H1 (cell line): Measurements from ENCODE around the gene ABHD15. TPM values are rescaled to one million over a fixed set of nuclear protein-coding genes. Genes with fewer than 3 reads are reported as not detected.

Experiments used
- CTCF ChIA-PET: fragments of 300-600 bp; sonication (Branson Sonifier 250); formaldehyde crosslinking; loops from one replicate; lab custom pipeline; 2021; ENCODE audit not compliant: partially characterized antibody; lab: Charles Lee
- POLR2A ChIA-PET: fragments of 300-600 bp; sonication (Branson Sonifier 250); formaldehyde crosslinking; loops from one replicate; lab custom pipeline; 2021; ENCODE audit warnings: inconsistent platforms; ENCODE audit not compliant: partially characterized antibody; lab: Charles Lee
- DNase-seq, 2 experiments: peaks; one replicate each; pipeline versions ENCODE4 v3.0.0 to v3.0.0-alpha.2; 2010 to 2022; ENCODE audit warnings: low spot score in 2 of 2, low read depth in 1 of 2, mixed read lengths in 1 of 2
- FAIRE-seq: peaks from 2 replicates; lab custom pipeline; 2011; peaks lifted over from hg19 to GRCh38; lab: Jason Lieb, UNC
- H2AFZ ChIP-seq: 2 replicates; pipeline ENCODE4 v1.8.1; 2012; ENCODE audit warnings: low read length, inconsistent platforms
- H2AK5ac ChIP-seq: 2 replicates; pipeline ENCODE4 v1.6.1; 2013; ENCODE audit warnings: low read depth, low read length
- H2BK120ac ChIP-seq: replicated peaks from 2 replicates; pipeline ENCODE3; 2013; ENCODE audit warnings: low read depth, low read length, inconsistent platforms
- H2BK12ac ChIP-seq: 2 replicates; pipeline ENCODE4 v1.6.1; 2013; ENCODE audit warnings: low read depth, low read length
- H2BK15ac ChIP-seq: 2 replicates; pipeline ENCODE4 v1.6.1; 2013; ENCODE audit warnings: low read length
- H2BK20ac ChIP-seq: 2 replicates; pipeline ENCODE4 v1.6.1; 2013; ENCODE audit warnings: low read length
- H2BK5ac ChIP-seq: 2 replicates; pipeline ENCODE4 v1.6.1; 2013; ENCODE audit warnings: low read depth, low read length
- H3K14ac ChIP-seq: 2 replicates; pipeline ENCODE4 v1.6.1; 2013; ENCODE audit warnings: inconsistent platforms; ENCODE audit not compliant: insufficient read length
- H3K18ac ChIP-seq: 2 replicates; pipeline ENCODE4 v1.6.1; 2013; ENCODE audit warnings: low read length; ENCODE audit errors: extremely low read depth
- H3K23ac ChIP-seq: 2 replicates; pipeline ENCODE4 v1.6.1; 2013; ENCODE audit warnings: inconsistent platforms; ENCODE audit not compliant: insufficient read length
- H3K23me2 ChIP-seq: 2 replicates; pipeline ENCODE4 v1.6.1; 2013; ENCODE audit warnings: low read depth, low read length
- H3K27ac ChIP-seq: 2 replicates; pipeline ENCODE4 v1.6.1; 2011; ENCODE audit warnings: low read depth, low read length, inconsistent platforms
- H3K27me3 ChIP-seq, 4 experiments: replicated peaks in 1 of 4; 1 replicate in 1 of 4; 2 replicates in 3 of 4; pipeline versions ENCODE4 v1.6.1 to v1.8.1; 2011 to 2013; ENCODE audit warnings: low read length in 3 of 4, mild to moderate bottlenecking in 3 of 4, inconsistent platforms in 2 of 4, mixed read lengths in 2 of 4, moderate library complexity in 1 of 4; ENCODE audit not compliant: control insufficient read depth in 3 of 4, insufficient read depth in 3 of 4; ENCODE audit errors: extremely low read depth in 1 of 4
- H3K36me3 ChIP-seq, 4 experiments: 2 replicates each; pipeline versions ENCODE4 v1.6.1 to v1.8.1; 2011 to 2013; ENCODE audit warnings: mild to moderate bottlenecking in 4 of 4, low read length in 3 of 4, moderate library complexity in 2 of 4, control low read depth in 1 of 4, inconsistent platforms in 1 of 4; ENCODE audit not compliant: insufficient read depth in 4 of 4, control insufficient read depth in 2 of 4
- H3K4ac ChIP-seq: replicated peaks from 2 replicates; pipeline ENCODE3; 2013; ENCODE audit warnings: low read length, low read depth, mixed read lengths, inconsistent platforms; ENCODE audit not compliant: insufficient read length
- H3K4me1 ChIP-seq, 4 experiments: replicated peaks in 1 of 4; 1 replicate in 1 of 4; 2 replicates in 3 of 4; pipeline versions ENCODE4 v1.6.1 to v1.8.1; 2011 to 2013; ENCODE audit warnings: low read length in 3 of 4, inconsistent platforms in 2 of 4, mixed read lengths in 1 of 4; ENCODE audit not compliant: insufficient read depth in 4 of 4, control insufficient read depth in 3 of 4
- H3K4me2 ChIP-seq, 2 experiments: 2 replicates each; pipeline versions ENCODE4 v1.6.1 to v1.8.1; 2011 to 2013; ENCODE audit warnings: low read depth in 2 of 2, low read length in 2 of 2, control low read depth in 1 of 2, inconsistent platforms in 1 of 2, mild to moderate bottlenecking in 1 of 2; ENCODE audit not compliant: insufficient read depth in 1 of 2
- H3K4me3 ChIP-seq, 4 experiments: fragments of 200-600, 300-600 bp in 1 of 4; sonication (generic), shearing (Covaris generic), sonication (Bioruptor Twin) in 1 of 4; 2 replicates each; pipeline versions ENCODE4 v1.5.1 to v1.8.1; 2011 to 2016; ENCODE audit warnings: low read length in 4 of 4, low read depth in 3 of 4, control low read depth in 2 of 4, inconsistent platforms in 2 of 4, mild to moderate bottlenecking in 2 of 4, mixed read lengths in 1 of 4, moderate library complexity in 1 of 4; ENCODE audit not compliant: insufficient read depth in 2 of 4; ENCODE audit errors: extremely low read depth in 1 of 4
- H3K56ac ChIP-seq: replicated peaks from 2 replicates; pipeline ENCODE3; 2013; ENCODE audit warnings: low read depth, mild to moderate bottlenecking, mixed read lengths, low read length, inconsistent platforms; ENCODE audit not compliant: insufficient read length
- H3K79me1 ChIP-seq: 2 replicates; pipeline ENCODE4 v1.6.1; 2013; ENCODE audit warnings: low read depth, low read length, control low read depth
- H3K79me2 ChIP-seq, 2 experiments: 2 replicates each; pipeline versions ENCODE4 v1.6.1 to v1.8.1; 2012 to 2013; ENCODE audit warnings: low read length in 2 of 2, mild to moderate bottlenecking in 2 of 2, inconsistent platforms in 1 of 2; ENCODE audit not compliant: insufficient read depth in 2 of 2, control insufficient read depth in 1 of 2
- H3K9ac ChIP-seq, 4 experiments: replicated peaks in 1 of 4; 1 replicate in 1 of 4; 2 replicates in 3 of 4; pipeline versions ENCODE4 v1.6.1 to v1.8.1; 2011 to 2013; ENCODE audit warnings: low read depth in 3 of 4, low read length in 3 of 4, control low read depth in 2 of 4, mild to moderate bottlenecking in 2 of 4, moderate library complexity in 2 of 4, inconsistent platforms in 1 of 4; ENCODE audit errors: extremely low read depth in 1 of 4
- H3K9me3 ChIP-seq, 2 experiments: 2 replicates each; pipeline versions ENCODE4 v1.6.1 to v1.8.1; 2012 to 2013; ENCODE audit warnings: mild to moderate bottlenecking in 2 of 2, moderate library complexity in 2 of 2, control low read depth in 1 of 2, inconsistent platforms in 1 of 2, low read depth in 1 of 2, low read length in 1 of 2, mixed read lengths in 1 of 2; ENCODE audit not compliant: insufficient read depth in 2 of 2
- H4K20me1 ChIP-seq, 2 experiments: replicated peaks in 1 of 2; 2 replicates each; pipeline versions ENCODE3 to v1.8.1; 2011 to 2013; ENCODE audit warnings: inconsistent platforms in 2 of 2, low read length in 2 of 2, mild to moderate bottlenecking in 1 of 2; ENCODE audit not compliant: insufficient read depth in 2 of 2, control insufficient read depth in 1 of 2
- H4K5ac ChIP-seq: 2 replicates; pipeline ENCODE4 v1.6.1; 2013; ENCODE audit warnings: low read length, low read depth, mixed read lengths, inconsistent platforms; ENCODE audit not compliant: insufficient read length
- H4K8ac ChIP-seq: 2 replicates; pipeline ENCODE4 v1.8.0; 2013; ENCODE audit warnings: mild to moderate bottlenecking, moderate library complexity, low read length, inconsistent platforms; ENCODE audit not compliant: insufficient read depth; ENCODE audit errors: extremely low read depth
- H4K91ac ChIP-seq: replicated peaks from 2 replicates; pipeline ENCODE3; 2013; ENCODE audit warnings: low read length, mixed read lengths, inconsistent platforms; ENCODE audit not compliant: insufficient read length
- ASH2L ChIP-seq: fragments of 200-600, 300-600 bp; sonication (generic); IDR thresholded peaks from one replicate; pipeline ENCODE4 v1.7.1; 2017; ENCODE audit warnings: low read length
- CREB1 ChIP-seq: IDR thresholded peaks from 2 replicates; pipeline ENCODE4 v1.6.1; 2012; ENCODE audit warnings: inconsistent platforms
- KDM4A ChIP-seq: IDR thresholded peaks from one replicate; pipeline ENCODE4 v1.7.1; 2012; ENCODE audit warnings: low read depth, mild to moderate bottlenecking, moderate library complexity, low read length, inconsistent platforms; ENCODE audit not compliant: severe bottlenecking
- SIRT6 ChIP-seq: IDR thresholded peaks from one replicate; pipeline ENCODE4 v1.7.1; 2012; ENCODE audit warnings: low read length, inconsistent platforms
- WGBS, 2 experiments: shearing (Covaris generic) in 1 of 2; methylation state at CpG; one replicate each; pipeline versions ENCODE4 v1.1.6 to v1.1.7; 2013 to 2015; ENCODE audit warnings: low lambda C conversion rate in 2 of 2, mixed read lengths in 2 of 2, inconsistent platforms in 1 of 2, low coverage in 1 of 2, missing lambda C conversion rate in 1 of 2; ENCODE audit not compliant: insufficient replicate concordance in 2 of 2, insufficient coverage in 1 of 2, insufficient read length in 1 of 2; ENCODE audit errors: extremely low coverage in 1 of 2, missing lambda C conversion rate in 1 of 2; 5-methylcytosine and 5-hydroxymethylcytosine counted together
- polyA plus RNA-seq, 7 experiments: library from polyadenylated mRNA; depleted of rRNA in 3 of 7; stranded (reverse) in 5 of 7; unstranded in 2 of 7; fragments of >200 nt in 5 of 7; fragments of 200-250 nt in 2 of 7; gene quantifications; 1 replicate in 5 of 7; 2 replicates in 1 of 7; 4 replicates in 1 of 7; pipeline versions ENCODE4 v1.2.1 to v1.2.3, GENCODE V29; 2011 to 2013; ENCODE audit warnings: missing spikeins in 2 of 7, mixed read lengths in 2 of 7
- total RNA-seq: library from RNA; stranded (reverse); fragmentation: NEBNext Ultra II Directional; extraction: Animal tissue kit (Norgen Biotek cat#: 25700); gene quantifications from 2 replicates; pipeline ENCODE4 v1.2.1, GENCODE V29; 2021

ABHD15 gene
- total and polyA plus RNA-seq, 2 of the 8 experiments (the other 6 are each of a cell fraction or from before 2014, with no cell fraction given) = 0.88 to 1.7 TPM

- Histone ChIP-seq H3K56ac (no peak overlapping the region), H3K4ac (no peak overlapping the region), H2BK15ac (no peak overlapping the region), H4K8ac (no peak overlapping the region), H3K18ac (no peak overlapping the region), H2BK120ac (no peak overlapping the region), H3K4me3 (no peak overlapping the region), H3K79me1 (no peaks in the 10 kb centered on the region), H3K27me3 (no peaks in the 10 kb centered on the region), H3K4me2 (no peak overlapping the region), H3K23me2 (no peaks in the 10 kb centered on the region), H3K36me3 (peaks cover 0 to 2% (median 0%) of the 10 kb centered on the region in 4 experiments; a peak in 1 of 8 replicates), H2BK12ac (no peak overlapping the region), H3K27ac (no peak overlapping the region), H4K91ac (no peak overlapping the region), H2AK5ac (no peak overlapping the region), H3K23ac (no peak overlapping the region), H4K20me1 (no peaks in the 10 kb centered on the region), H3K79me2 (no peaks in the 10 kb centered on the region), H3K9me3 (no peaks in the 10 kb centered on the region), H3K4me1 (no peaks in the 10 kb centered on the region), H2BK20ac (no peak overlapping the region), H2BK5ac (no peak overlapping the region), H4K5ac (no peak overlapping the region), H3K9ac (no peak overlapping the region), H2AFZ (no peak overlapping the region), H3K14ac (no peak overlapping the region)
- 95% methylated on average over 5 of the region's 5 CpGs; no CpG with 5 or more reads in 1 of the 2 experiments for WGBS, 2 experiments
- ChIA-PET CTCF (interaction anchor here (0.7 to 3.7 kb wide), 2 partner anchors 13 to 179 kb away, joined by 6 to 13 read pairs; no protein-coding TSS in a partner anchor), POLR2A (no interaction called here)
- TF ChIP-seq KDM4A = no peak
- TF ChIP-seq SIRT6 = no peak
- TF ChIP-seq ASH2L = no peak
- no peak for TF ChIP-seq CREB1
- FAIRE-seq (no peak), DNase-seq (no peak)
Observed at GRCh38 chr17:29549177-29549923, 17.5 kb downstream of the ABHD15 start.
